ENCODE data around the gene NTRK2.

NTRK2 gene

GRCh38 chr9:84819491-84819991 lies 150.0 kb downstream of the NTRK2 start:
- no peak for DNase-seq (ENCODE audit: low spot score)

GRCh38 chr9:84821431-84821830 lies 151.9 kb downstream of the NTRK2 start:
- DNase-seq (ENCODE audit: low spot score), result no peak

DNA sequence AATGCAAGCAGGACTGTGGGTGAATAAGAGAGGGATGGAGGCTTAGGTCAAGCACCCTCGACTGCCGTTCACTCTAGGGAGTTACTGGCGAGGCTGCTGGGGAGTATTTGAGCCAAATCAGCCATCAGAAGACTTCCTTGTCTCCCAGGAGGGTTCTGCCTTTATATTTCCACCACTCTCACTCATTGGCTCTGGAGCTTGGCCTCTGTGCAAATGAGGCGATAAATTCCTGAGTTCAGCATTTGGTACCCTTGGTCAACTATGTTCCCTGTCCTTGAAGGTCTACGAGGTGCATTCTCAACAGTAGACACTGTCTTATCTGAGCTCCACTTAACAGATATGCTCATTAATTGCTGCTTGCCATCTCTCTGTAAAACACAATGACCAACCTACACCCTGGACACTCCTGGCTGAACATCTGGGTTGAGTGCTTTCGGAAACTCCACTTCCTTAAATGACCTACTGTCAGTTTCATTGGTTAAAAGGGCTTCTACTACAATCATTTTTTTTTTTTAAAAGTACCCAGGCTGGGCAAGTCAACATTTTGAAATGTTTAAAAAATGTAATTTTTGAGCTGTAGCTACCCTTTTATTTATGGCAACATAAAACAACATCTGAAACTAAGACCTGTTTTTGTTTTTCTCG lies 153.2 kb downstream of the NTRK2 start:
- no peak for DNase-seq (ENCODE audit: low spot score)

- DNase-seq (ENCODE audit: low spot score), result no peak
These were observed 154.1 kb downstream of the NTRK2 start for GRCh38 chr9:84823421-84824271.

- DNase-seq (ENCODE audit: low spot score), result no peak
These were observed 157.8 kb downstream of the NTRK2 start for GRCh38 chr9:84827216-84827765.

DNA sequence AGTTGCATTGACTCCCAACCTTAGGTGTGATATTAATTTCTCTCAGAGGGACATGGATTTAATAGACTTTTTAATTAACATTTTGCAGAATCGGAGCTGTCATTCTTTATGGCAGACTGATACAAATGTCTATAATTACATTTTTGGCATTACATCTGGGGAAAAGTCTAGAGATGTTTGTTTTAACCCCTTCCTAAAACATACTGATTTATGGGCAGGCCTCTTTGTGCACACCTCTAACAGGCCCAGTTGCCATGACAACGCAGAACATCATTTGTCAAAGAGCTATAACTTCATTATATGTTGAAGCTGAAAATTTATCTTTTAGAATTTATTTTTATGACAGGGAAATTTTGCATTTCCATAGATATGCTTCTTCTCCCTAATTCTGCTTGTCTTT lies 158.5 kb downstream of the NTRK2 start:
- DNase-seq (ENCODE audit: low spot score), result no peak

DNA sequence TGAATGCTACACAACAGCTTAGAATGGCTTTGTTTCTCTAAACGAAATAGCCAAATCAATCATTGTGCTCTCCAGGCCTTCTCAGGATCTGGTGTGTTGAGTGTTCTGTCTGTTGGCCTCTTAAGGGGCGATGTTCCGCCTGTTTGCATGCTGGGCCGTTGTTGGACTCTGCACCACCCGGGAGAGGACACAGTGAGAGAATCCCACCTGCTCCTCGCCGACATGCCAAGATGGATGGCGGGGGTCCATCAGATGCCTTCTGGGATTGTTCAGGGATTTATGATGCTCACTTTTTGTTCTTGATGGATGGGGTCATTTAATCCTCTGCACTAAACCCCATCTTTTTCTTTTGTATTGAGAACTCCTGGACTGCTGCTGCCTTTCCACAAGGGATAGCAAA lies 159.9 kb downstream of the NTRK2 start:
- no peak for DNase-seq (ENCODE audit: low spot score)

DNA sequence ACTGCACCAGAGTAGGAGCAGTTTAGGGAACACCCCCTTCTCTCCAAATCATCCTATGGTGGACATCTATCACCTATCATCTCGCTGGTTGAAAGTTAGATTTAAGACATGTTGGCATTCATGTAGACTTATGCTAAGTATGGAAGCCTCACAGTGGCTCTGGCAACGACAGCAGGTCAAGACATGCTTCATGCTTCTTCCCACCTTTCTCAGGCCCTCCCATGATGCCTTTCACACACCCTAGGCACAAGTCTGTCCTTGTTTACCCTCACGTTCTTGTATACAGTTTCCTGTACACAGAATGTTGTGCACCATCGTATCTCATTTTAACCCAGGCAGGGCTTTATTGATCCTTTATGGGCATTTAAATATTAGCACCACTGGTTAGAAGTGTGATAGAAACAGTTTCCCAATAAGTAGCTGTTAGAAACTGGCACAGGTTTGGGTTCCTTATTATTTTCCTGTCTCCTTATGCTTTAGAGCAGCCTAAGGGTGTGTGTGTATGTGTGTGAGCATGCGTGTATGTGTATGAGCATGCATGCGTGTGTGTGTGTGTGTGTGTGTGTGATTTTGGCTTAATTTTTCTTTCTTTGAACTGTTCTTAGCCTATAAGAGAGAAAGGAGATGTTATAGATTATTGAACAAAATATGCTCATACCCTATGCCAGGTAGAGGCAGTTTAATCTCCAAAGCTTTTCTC lies 160.6 kb downstream of the NTRK2 start:
- DNase-seq (ENCODE audit: low spot score), result no peak

DNA sequence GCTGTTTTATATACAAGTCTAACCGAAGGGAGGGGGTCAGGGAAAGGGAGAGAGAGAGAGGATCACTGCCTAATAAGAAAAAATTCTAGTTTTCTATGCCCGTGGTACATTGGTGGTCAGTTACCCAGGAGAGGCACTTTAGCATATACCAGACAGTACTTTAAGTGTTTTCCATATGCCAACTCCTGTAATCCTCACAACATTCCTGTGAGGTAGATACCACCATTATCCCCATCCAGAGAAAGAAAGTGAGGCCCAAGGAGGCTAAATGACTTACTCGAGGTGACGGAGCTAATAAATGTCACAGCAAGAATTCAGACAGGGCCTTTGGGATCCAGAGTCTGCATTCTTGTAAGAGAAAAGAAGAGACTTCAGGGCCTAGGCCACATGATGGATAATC lies 161.8 kb downstream of the NTRK2 start:
- DNase-seq (ENCODE audit: low spot score), result no peak

- DNase-seq (ENCODE audit: low spot score), result no peak
These were observed 162.9 kb downstream of the NTRK2 start for GRCh38 chr9:84832453-84832852.

GRCh38 chr9:84834426-84834825 lies 164.9 kb downstream of the NTRK2 start:
- DNase-seq (ENCODE audit: low spot score), result no peak

GRCh38 chr9:84835745-84836144 lies 166.2 kb downstream of the NTRK2 start:
- DNase-seq (ENCODE audit: low spot score), result no peak

GRCh38 chr9:84838879-84839278 lies 169.3 kb downstream of the NTRK2 start:
- no peak for DNase-seq (ENCODE audit: low spot score)

DNA sequence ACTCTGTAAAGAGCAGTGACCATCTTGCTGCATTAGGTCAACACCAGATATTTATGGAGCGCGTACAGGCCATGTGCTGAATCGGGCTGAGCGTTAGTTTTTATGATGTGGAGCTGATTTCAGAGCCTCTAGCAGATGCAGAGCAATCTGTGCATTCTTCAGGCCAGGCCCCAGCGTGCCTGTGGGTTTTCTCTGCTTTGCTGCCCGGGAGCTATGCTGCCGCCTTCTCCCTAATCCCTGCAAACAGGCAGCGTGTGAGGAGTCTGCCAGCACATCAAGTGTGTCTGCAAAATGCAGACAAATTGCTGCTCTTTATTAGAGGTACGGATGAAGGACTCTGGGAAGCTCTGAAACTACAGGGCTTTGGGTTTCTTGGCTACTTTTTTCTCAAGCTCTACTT lies 170.0 kb downstream of the NTRK2 start:
- DNase-seq (ENCODE audit: low spot score), result peak; percentile 17

DNA sequence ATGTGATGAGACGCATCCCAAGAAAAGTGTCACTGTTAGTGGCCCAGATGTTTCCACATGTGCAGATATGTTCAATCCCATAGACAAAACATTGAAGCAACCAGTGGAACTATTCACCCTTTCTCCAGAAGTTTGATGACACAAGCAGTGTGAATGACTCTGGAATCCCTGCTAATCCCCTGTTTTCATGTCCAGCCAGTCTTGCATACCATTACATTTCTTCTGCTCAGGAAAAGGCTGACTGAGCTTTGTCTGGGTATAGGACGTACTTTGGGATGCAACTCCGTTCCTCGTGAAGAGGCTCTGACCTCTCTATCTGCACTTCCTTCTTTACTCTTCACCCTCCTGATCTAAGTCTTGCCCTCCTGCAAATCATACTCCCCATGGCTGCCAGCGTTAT lies 172.4 kb downstream of the NTRK2 start:
- no peak for DNase-seq (ENCODE audit: low spot score)

DNA sequence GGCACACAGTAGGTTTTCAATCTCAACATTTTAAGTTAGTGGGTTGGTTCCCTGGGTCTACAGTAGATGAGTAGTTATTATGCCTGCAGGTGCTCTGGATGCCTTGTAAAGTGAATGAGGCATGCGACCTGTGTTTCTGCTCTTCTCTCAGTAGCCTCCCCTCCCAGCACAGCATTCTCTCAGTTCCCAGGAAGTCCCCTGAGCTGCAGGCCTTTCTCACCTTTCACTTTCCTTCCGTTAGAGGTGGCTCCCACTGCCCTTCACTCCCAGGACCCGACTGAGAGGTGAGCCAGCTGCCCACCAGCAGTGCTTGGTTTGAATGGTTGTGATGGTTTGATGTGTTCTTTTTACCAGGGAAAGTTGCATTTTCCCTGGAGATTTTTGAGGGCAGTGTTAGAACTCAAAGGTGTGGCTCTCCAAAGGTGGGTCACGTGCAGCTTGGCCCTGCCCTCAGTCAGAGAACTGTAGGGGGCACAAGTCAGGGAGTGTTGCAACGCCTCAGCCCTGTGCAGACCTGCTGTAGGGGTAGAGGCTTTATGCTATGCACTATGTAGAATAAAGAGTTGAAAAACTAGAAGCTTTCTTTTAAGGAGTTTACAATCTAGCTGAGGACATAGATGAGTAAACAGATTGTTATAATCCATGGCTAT lies 173.8 kb downstream of the NTRK2 start:
- DNase-seq (ENCODE audit: low spot score), result no peak

- DNase-seq (ENCODE audit: low spot score), result no peak
These were observed 176.7 kb downstream of the NTRK2 start for GRCh38 chr9:84845956-84846900.

- no peak for DNase-seq (ENCODE audit: low spot score)
These were observed 177.4 kb downstream of the NTRK2 start for GRCh38 chr9:84846906-84847305.

GRCh38 chr9:84849049-84849448 lies 179.5 kb downstream of the NTRK2 start:
- no peak for DNase-seq (ENCODE audit: low spot score)

DNA sequence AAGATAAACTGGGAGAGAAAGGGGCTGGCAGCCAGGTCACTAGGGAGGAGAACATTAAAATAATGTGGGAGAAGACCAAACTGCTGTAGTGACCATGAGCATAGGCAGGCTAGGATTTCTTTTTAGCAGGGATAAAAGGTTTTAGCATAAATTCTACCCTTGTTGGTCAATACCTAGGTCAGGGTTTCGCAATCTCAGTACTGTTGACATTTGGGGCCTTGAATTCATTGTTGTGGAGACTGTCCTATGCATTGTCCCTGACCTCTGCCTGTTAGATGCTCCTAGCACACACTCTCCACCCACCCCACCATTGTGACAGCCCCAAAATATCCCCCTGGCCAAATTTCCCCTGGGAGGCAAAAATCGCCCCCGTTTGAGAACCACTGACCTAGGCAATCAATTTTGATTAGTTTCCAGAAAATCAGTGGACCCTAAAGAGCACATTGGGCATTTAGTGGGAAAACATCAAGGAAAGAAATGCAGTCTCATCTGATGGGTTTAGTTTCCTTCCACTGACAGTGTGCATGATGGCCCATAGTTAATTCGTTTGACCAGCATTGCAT lies 181.4 kb downstream of the NTRK2 start:
- DNase-seq (ENCODE audit: low spot score), result no peak

Measured in hepatic stellate cell (primary cell).